Measurements from ENCODE around the gene NAXE.
A peak's percentile ranks its signal among the peaks of the same experiment; 100 is the strongest.

Gene NAXE

GRCh38 chr1:156560585-156561163 is 30.9 kb upstream of the NAXE start:
- in situ Hi-C loops (cut with MboI; ENCODE audit: low sequenced_read_pairs, unreplicated experiment): loop anchor here (10.0 kb wide), 1 partner anchor 56 kb away; the partner anchor contains the start of gene MEF2D
- no peak for DNase-seq (ENCODE audit: low spot score)
- no peak for TF ChIP-seq CTCF (IDR thresholded peaks at IDR 0.05; ENCODE audit: borderline replicate concordance, control extremely low read depth, extremely low read depth, insufficient read depth, missing control alignments)

GRCh38 chr1:156565519-156565918 is 26.1 kb upstream of the NAXE start:
- DNase-seq (ENCODE audit: low spot score): no peak
- TF ChIP-seq CTCF (IDR thresholded peaks at IDR 0.05; ENCODE audit: borderline replicate concordance, control extremely low read depth, extremely low read depth, insufficient read depth, missing control alignments): no peak
- in situ Hi-C loops (cut with MboI; ENCODE audit: low sequenced_read_pairs, unreplicated experiment): loop anchor here (10.0 kb wide), 1 partner anchor 61 kb away; the partner anchor contains the start of gene MEF2D

- DNase-seq (ENCODE audit: low spot score): no peak
- in situ Hi-C loops (cut with MboI; ENCODE audit: low sequenced_read_pairs, unreplicated experiment): loop anchor here (10.0 kb wide), 1 partner anchor 62 kb away; the partner anchor contains the start of gene MEF2D
- no peak for TF ChIP-seq CTCF (IDR thresholded peaks at IDR 0.05; ENCODE audit: borderline replicate concordance, control extremely low read depth, extremely low read depth, insufficient read depth, missing control alignments)
These were observed 25.1 kb upstream of the NAXE start for GRCh38 chr1:156566436-156566835.

GRCh38 chr1:156571261-156571852 is 20.2 kb upstream of the NAXE start:
- TF ChIP-seq CTCF (IDR thresholded peaks at IDR 0.05; ENCODE audit: borderline replicate concordance, control extremely low read depth, extremely low read depth, insufficient read depth, missing control alignments): no peak
- peak; percentile 53 for DNase-seq (ENCODE audit: low spot score)
- in situ Hi-C loops (cut with MboI; ENCODE audit: low sequenced_read_pairs, unreplicated experiment): no loop called here

- TF ChIP-seq CTCF (IDR thresholded peaks at IDR 0.05; ENCODE audit: borderline replicate concordance, control extremely low read depth, extremely low read depth, insufficient read depth, missing control alignments): no peak
- DNase-seq (ENCODE audit: low spot score): peak; percentile 95
- in situ Hi-C loops (cut with MboI; ENCODE audit: low sequenced_read_pairs, unreplicated experiment): no loop called here
These were observed 19.5 kb upstream of the NAXE start, which contains the start of gene IQGAP3 for GRCh38 chr1:156571919-156572662. IQGAP3 (minus strand) TSS chr1:156572565; CDS start chr1:156572529, 36 bp downstream.

- DNase-seq (ENCODE audit: low spot score): no peak
- in situ Hi-C loops (cut with MboI; ENCODE audit: low sequenced_read_pairs, unreplicated experiment): no loop called here
- TF ChIP-seq CTCF (IDR thresholded peaks at IDR 0.05; ENCODE audit: borderline replicate concordance, control extremely low read depth, extremely low read depth, insufficient read depth, missing control alignments): no peak
These were observed 18.9 kb upstream of the NAXE start for GRCh38 chr1:156572663-156573018.
